Measurements from ENCODE around the gene STAT2.
"Not testable (repeated sequence)": the region's sequence is repeated elsewhere in the genome, so short reads cannot be mapped to it uniquely, and the experiment has no call there.

Gene STAT2

GRCh38 chr12:56336361-56337167, 23.3 kb downstream of the STAT2 start:
- Histone ChIP-seq H3K4me3 (ENCODE audit: low read depth in 1 of 2, low read length in 2 of 2) (no peak overlapping the region), H3K9me3 (ENCODE audit: control insufficient read depth in 1 of 2, low read length in 2 of 2) (no peaks in the 10 kb centered on the region), H3K27ac (ENCODE audit: low read length) (no peak overlapping the region), H3K4me1 (ENCODE audit: control insufficient read depth in 1 of 2, insufficient read depth in 2 of 2, low read length in 2 of 2) (peaks cover 0 to 12% of the 10 kb centered on the region in 2 donors), H3K36me3 (ENCODE audit: control insufficient read depth in 1 of 2, insufficient read depth in 2 of 2, low read length in 2 of 2) (peaks cover 0 to 5% of the 10 kb centered on the region in 2 donors), H3K27me3 (ENCODE audit: low read depth, low read length) (no peaks in the 10 kb centered on the region)

- not testable (repeated sequence) for H3K36me3 ChIP-seq (ENCODE audit: control insufficient read depth in 1 of 2, insufficient read depth in 2 of 2, low read length in 2 of 2)
Observed at GRCh38 chr12:56335527-56335926, 24.4 kb downstream of the STAT2 start.

GRCh38 chr12:56334490-56334793, 25.5 kb downstream of the STAT2 start:
- no peaks in the 10 kb centered on the region for H3K36me3 ChIP-seq (ENCODE audit: control insufficient read depth in 1 of 2, insufficient read depth in 2 of 2, low read length in 2 of 2)
- H3K4me1 ChIP-seq (ENCODE audit: control insufficient read depth in 1 of 2, insufficient read depth in 2 of 2, low read length in 2 of 2), result peaks cover 0 to 12% of the 10 kb centered on the region in 2 donors
- no peaks in the 10 kb centered on the region for H3K27me3 ChIP-seq (ENCODE audit: low read depth, low read length)
- H3K4me3 ChIP-seq (ENCODE audit: low read depth in 1 of 2, low read length in 2 of 2), result peak overlapping the region; percentile 62 to 94
- no peaks in the 10 kb centered on the region for H3K9me3 ChIP-seq (ENCODE audit: control insufficient read depth in 1 of 2, low read length in 2 of 2)
- peak overlapping the region; percentile 100 for H3K27ac ChIP-seq (ENCODE audit: low read length)

More at GRCh38 chr12:56335527-56335926, 24.4 kb downstream of the STAT2 start:
- H3K27me3 ChIP-seq (ENCODE audit: low read depth, low read length); H3K9me3 ChIP-seq (ENCODE audit: control insufficient read depth in 1 of 2, low read length in 2 of 2); H3K4me3 ChIP-seq (ENCODE audit: low read depth in 1 of 2, low read length in 2 of 2); H3K27ac ChIP-seq (ENCODE audit: low read length): not testable (repeated sequence)
- H3K4me1 ChIP-seq (ENCODE audit: control insufficient read depth in 1 of 2, insufficient read depth in 2 of 2, low read length in 2 of 2), result peaks cover 0 to 12% of the 10 kb centered on the region in 2 donors

GRCh38 chr12:56333679-56334489, 26.0 kb downstream of the STAT2 start, which contains the start of gene PAN2:
TSS of gene PAN2 (minus strand) at chr12:56334000. CDS start at chr12:56333094, 906 bp downstream.
- Histone ChIP-seq H3K4me3 (ENCODE audit: low read depth in 1 of 2, low read length in 2 of 2) (peak within 1 kb of the TSS; percentile 62 to 94), H3K9me3 (ENCODE audit: control insufficient read depth in 1 of 2, low read length in 2 of 2) (no peaks in the 10 kb centered on the region), H3K27ac (ENCODE audit: low read length) (peak within 1 kb of the TSS; percentile 100), H3K4me1 (ENCODE audit: control insufficient read depth in 1 of 2, insufficient read depth in 2 of 2, low read length in 2 of 2) (peaks cover 0 to 12% of the 10 kb centered on the region in 2 donors), H3K27me3 (ENCODE audit: low read depth, low read length) (no peaks in the 10 kb centered on the region), H3K36me3 (ENCODE audit: control insufficient read depth in 1 of 2, insufficient read depth in 2 of 2, low read length in 2 of 2) (no peaks in the 10 kb centered on the region)

- Histone ChIP-seq H3K9me3 (ENCODE audit: control insufficient read depth in 1 of 2, low read length in 2 of 2) (no peaks in the 10 kb centered on the region), H3K4me1 (ENCODE audit: control insufficient read depth in 1 of 2, insufficient read depth in 2 of 2, low read length in 2 of 2) (peaks cover 0 to 12% of the 10 kb centered on the region in 2 donors), H3K36me3 (ENCODE audit: control insufficient read depth in 1 of 2, insufficient read depth in 2 of 2, low read length in 2 of 2) (peaks cover 0 to 4% of the 10 kb centered on the region in 2 donors), H3K27ac (ENCODE audit: low read length) (peak overlapping the region; percentile 100), H3K4me3 (ENCODE audit: low read depth in 1 of 2, low read length in 2 of 2) (peak overlapping the region; percentile 62 to 94), H3K27me3 (ENCODE audit: low read depth, low read length) (no peaks in the 10 kb centered on the region)
Observed at GRCh38 chr12:56333197-56333678, 26.7 kb downstream of the STAT2 start.

GRCh38 chr12:56332512-56333196, 27.3 kb downstream of the STAT2 start:
- Histone ChIP-seq H3K27ac (ENCODE audit: low read length) (peak overlapping the region; percentile 100), H3K4me1 (ENCODE audit: control insufficient read depth in 1 of 2, insufficient read depth in 2 of 2, low read length in 2 of 2) (peaks cover 0 to 12% of the 10 kb centered on the region in 2 donors), H3K36me3 (ENCODE audit: control insufficient read depth in 1 of 2, insufficient read depth in 2 of 2, low read length in 2 of 2) (peaks cover 5 to 9% of the 10 kb centered on the region in 2 donors), H3K4me3 (ENCODE audit: low read depth in 1 of 2, low read length in 2 of 2) (peak overlapping the region; percentile 62 to 94), H3K9me3 (ENCODE audit: control insufficient read depth in 1 of 2, low read length in 2 of 2) (no peaks in the 10 kb centered on the region), H3K27me3 (ENCODE audit: low read depth, low read length) (no peaks in the 10 kb centered on the region)

- Histone ChIP-seq H3K4me3 (ENCODE audit: low read depth in 1 of 2, low read length in 2 of 2) (no peak overlapping the region), H3K27ac (ENCODE audit: low read length) (no peak overlapping the region), H3K27me3 (ENCODE audit: low read depth, low read length) (no peaks in the 10 kb centered on the region), H3K9me3 (ENCODE audit: control insufficient read depth in 1 of 2, low read length in 2 of 2) (no peaks in the 10 kb centered on the region), H3K4me1 (ENCODE audit: control insufficient read depth in 1 of 2, insufficient read depth in 2 of 2, low read length in 2 of 2) (peaks cover 0 to 12% of the 10 kb centered on the region in 2 donors), H3K36me3 (ENCODE audit: control insufficient read depth in 1 of 2, insufficient read depth in 2 of 2, low read length in 2 of 2) (peaks cover 22 to 25% of the 10 kb centered on the region in 2 donors)
Observed at GRCh38 chr12:56330936-56331490, 28.9 kb downstream of the STAT2 start.

- H3K4me1 ChIP-seq (ENCODE audit: control insufficient read depth in 1 of 2, insufficient read depth in 2 of 2, low read length in 2 of 2), result no peaks in the 10 kb centered on the region
- H3K27ac ChIP-seq (ENCODE audit: low read length), result no peak overlapping the region
- no peaks in the 10 kb centered on the region for H3K27me3 ChIP-seq (ENCODE audit: low read depth, low read length)
- H3K4me3 ChIP-seq (ENCODE audit: low read depth in 1 of 2, low read length in 2 of 2), result no peak overlapping the region
- H3K9me3 ChIP-seq (ENCODE audit: control insufficient read depth in 1 of 2, low read length in 2 of 2), result no peaks in the 10 kb centered on the region
- peaks cover 65 to 66% of the 10 kb centered on the region in 2 donors for H3K36me3 ChIP-seq (ENCODE audit: control insufficient read depth in 1 of 2, insufficient read depth in 2 of 2, low read length in 2 of 2)
Observed at GRCh38 chr12:56326533-56326932, 33.4 kb downstream of the STAT2 start.

GRCh38 chr12:56326126-56326525, 33.8 kb downstream of the STAT2 start:
- Histone ChIP-seq H3K27me3 (ENCODE audit: low read depth, low read length) (no peaks in the 10 kb centered on the region), H3K27ac (ENCODE audit: low read length) (no peak overlapping the region), H3K36me3 (ENCODE audit: control insufficient read depth in 1 of 2, insufficient read depth in 2 of 2, low read length in 2 of 2) (peaks cover 65 to 66% of the 10 kb centered on the region in 2 donors), H3K9me3 (ENCODE audit: control insufficient read depth in 1 of 2, low read length in 2 of 2) (no peaks in the 10 kb centered on the region), H3K4me3 (ENCODE audit: low read depth in 1 of 2, low read length in 2 of 2) (no peak overlapping the region), H3K4me1 (ENCODE audit: control insufficient read depth in 1 of 2, insufficient read depth in 2 of 2, low read length in 2 of 2) (no peaks in the 10 kb centered on the region)

- Histone ChIP-seq H3K9me3 (ENCODE audit: control insufficient read depth in 1 of 2, low read length in 2 of 2) (no peaks in the 10 kb centered on the region), H3K27me3 (ENCODE audit: low read depth, low read length) (no peaks in the 10 kb centered on the region), H3K36me3 (ENCODE audit: control insufficient read depth in 1 of 2, insufficient read depth in 2 of 2, low read length in 2 of 2) (peaks cover 73 to 74% of the 10 kb centered on the region in 2 donors), H3K27ac (ENCODE audit: low read length) (no peak overlapping the region), H3K4me1 (ENCODE audit: control insufficient read depth in 1 of 2, insufficient read depth in 2 of 2, low read length in 2 of 2) (no peaks in the 10 kb centered on the region), H3K4me3 (ENCODE audit: low read depth in 1 of 2, low read length in 2 of 2) (no peak overlapping the region)
Observed at GRCh38 chr12:56324206-56324605, 35.7 kb downstream of the STAT2 start.

All from muscle layer of duodenum (tissue), 2 donors.